Parathyroid adenoma (tissue), 2 donors: ENCODE measurements around the gene C1orf35.

Source experiments
- H2AFZ ChIP-seq: fragments of 300-600 bp; sonication (generic); one replicate; pipeline ENCODE4 v1.7.0; 2017; ENCODE audit warnings: antibody characterized with exemption, mild to moderate bottlenecking
- H3K27ac ChIP-seq: fragments of 300-600 bp; sonication (generic); one replicate; pipeline ENCODE4 v1.7.0; 2017
- H3K27me3 ChIP-seq: fragments of 300-600 bp; sonication (generic); one replicate; pipeline ENCODE4 v1.7.0; 2017; ENCODE audit warnings: low read length; ENCODE audit not compliant: control insufficient read depth, insufficient read depth
- H3K36me3 ChIP-seq: fragments of 300-600 bp; sonication (generic); one replicate; pipeline ENCODE4 v1.7.0; 2017; ENCODE audit warnings: low read length; ENCODE audit not compliant: control insufficient read depth, insufficient read depth
- H3K4me1 ChIP-seq: fragments of 300-600 bp; sonication (generic); one replicate; pipeline ENCODE4 v1.7.0; 2017; ENCODE audit warnings: control low read depth
- H3K4me2 ChIP-seq: fragments of 300-600 bp; sonication (generic); one replicate; pipeline ENCODE4 v1.7.0; 2017; ENCODE audit warnings: low read length
- H3K4me3 ChIP-seq: fragments of 300-600 bp; sonication (generic); one replicate; pipeline ENCODE4 v1.7.0; 2017; ENCODE audit warnings: low read depth, low read length
- H3K79me2 ChIP-seq: fragments of 300-600 bp; sonication (generic); one replicate; pipeline ENCODE4 v1.7.0; 2017; ENCODE audit warnings: control low read depth
- H3K9ac ChIP-seq: fragments of 300-600 bp; sonication (generic); one replicate; pipeline ENCODE4 v1.7.0; 2017; ENCODE audit warnings: mild to moderate bottlenecking
- H3K9me3 ChIP-seq: fragments of 300-600 bp; sonication (generic); one replicate; pipeline ENCODE4 v1.7.0; 2017; ENCODE audit warnings: low read length; ENCODE audit not compliant: control insufficient read depth
- CTCF ChIP-seq: fragments of 300-600 bp; sonication (generic); IDR thresholded peaks from one replicate; pipeline ENCODE4 v1.7.0; 2017; ENCODE audit warnings: antibody characterized with exemption, mild to moderate bottlenecking
- donor health status: primary hyperparathyroidism.

Gene C1orf35

GRCh38 chr1:228058172-228058948 lies 44.8 kb downstream of the C1orf35 start:
- H3K4me2 ChIP-seq = no peak overlapping the region
- no peak for TF ChIP-seq CTCF
- H3K27ac ChIP-seq = no peak overlapping the region
- no peaks in the 10 kb centered on the region for H3K4me1 ChIP-seq
- H3K9ac ChIP-seq = no peak overlapping the region
- H3K36me3 ChIP-seq = no peaks in the 10 kb centered on the region
- H3K27me3 ChIP-seq = peaks cover 8% of the 10 kb centered on the region
- H2AFZ ChIP-seq = no peak overlapping the region
- no peak overlapping the region for H3K4me3 ChIP-seq
- no peaks in the 10 kb centered on the region for H3K79me2 ChIP-seq
- no peaks in the 10 kb centered on the region for H3K9me3 ChIP-seq
